Activated gamma-delta T cell (primary cell): ENCODE data around the gene CHIC2.

ENCODE experiments used
- DNase-seq: peaks from one replicate; lab custom pipeline; 2025; lab: John Stamatoyannopoulos, UW

The CHIC2 gene

GRCh38 chr4:54006755-54007154 is 57.6 kb downstream of the CHIC2 start:
- DNase-seq, result no peak

GRCh38 chr4:54005475-54005874 is 58.9 kb downstream of the CHIC2 start:
- DNase-seq, result no peak

- no peak for DNase-seq
These were observed 59.9 kb downstream of the CHIC2 start for GRCh38 chr4:54004463-54004862.

GRCh38 chr4:54001668-54002365 is 62.6 kb downstream of the CHIC2 start:
- no peak for DNase-seq

GRCh38 chr4:53997898-53998297 is 66.5 kb downstream of the CHIC2 start:
- DNase-seq, result no peak

GRCh38 chr4:53994382-53995102 is 69.9 kb downstream of the CHIC2 start:
- DNase-seq, result no peak

GRCh38 chr4:53992785-53993184 is 71.6 kb downstream of the CHIC2 start:
- no peak for DNase-seq

GRCh38 chr4:53991821-53992220 is 72.6 kb downstream of the CHIC2 start:
- no peak for DNase-seq

GRCh38 chr4:53990641-53991040 is 73.8 kb downstream of the CHIC2 start:
- DNase-seq, result no peak

GRCh38 chr4:53987761-53988171 is 76.6 kb downstream of the CHIC2 start:
- no peak for DNase-seq

GRCh38 chr4:53986062-53986461 is 78.3 kb downstream of the CHIC2 start:
- no peak for DNase-seq

- DNase-seq, result no peak
These were observed 82.8 kb downstream of the CHIC2 start for GRCh38 chr4:53981567-53981966.

GRCh38 chr4:53981066-53981465 is 83.3 kb downstream of the CHIC2 start:
- DNase-seq, result no peak

GRCh38 chr4:53974561-53974960 is 89.8 kb downstream of the CHIC2 start:
- DNase-seq, result no peak

- DNase-seq, result no peak
These were observed 96.4 kb downstream of the CHIC2 start for GRCh38 chr4:53967986-53968385.

- no peak for DNase-seq
These were observed 100.6 kb downstream of the CHIC2 start for GRCh38 chr4:53963781-53964180.

GRCh38 chr4:53963336-53963735 is 101.1 kb downstream of the CHIC2 start:
- DNase-seq, result no peak

GRCh38 chr4:53962516-53963225 is 101.7 kb downstream of the CHIC2 start:
- DNase-seq, result no peak

GRCh38 chr4:53961351-53961750 is 103.1 kb downstream of the CHIC2 start:
- DNase-seq, result no peak

GRCh38 chr4:53960843-53961242 is 103.6 kb downstream of the CHIC2 start:
- DNase-seq, result no peak
